ENCODE results near the gene TTLL4.

Gene TTLL4

GRCh38 chr2:218716070-218716469 is 5.4 kb downstream of the TTLL4 start:
- in situ Hi-C loops (cut with HindIII; ENCODE audit: low sequenced_read_pairs): no loop called here

GRCh38 chr2:218717262-218717661 is 6.6 kb downstream of the TTLL4 start:
- in situ Hi-C loops (cut with HindIII; ENCODE audit: low sequenced_read_pairs): no loop called here

- in situ Hi-C loops (cut with HindIII; ENCODE audit: low sequenced_read_pairs): no loop called here
Observed at GRCh38 chr2:218718058-218718457, 7.4 kb downstream of the TTLL4 start.

- in situ Hi-C loops (cut with HindIII; ENCODE audit: low sequenced_read_pairs): no loop called here
Observed at GRCh38 chr2:218719457-218719856, 8.8 kb downstream of the TTLL4 start.

GRCh38 chr2:218720048-218721041 is 9.7 kb downstream of the TTLL4 start:
- in situ Hi-C loops (cut with HindIII; ENCODE audit: low sequenced_read_pairs): no loop called here

- in situ Hi-C loops (cut with HindIII; ENCODE audit: low sequenced_read_pairs): no loop called here
Observed at GRCh38 chr2:218721488-218721887, 10.9 kb downstream of the TTLL4 start.

- in situ Hi-C loops (cut with HindIII; ENCODE audit: low sequenced_read_pairs): no loop called here
Observed at GRCh38 chr2:218721934-218722333, 11.3 kb downstream of the TTLL4 start.

- in situ Hi-C loops (cut with HindIII; ENCODE audit: low sequenced_read_pairs): no loop called here
Observed at GRCh38 chr2:218722419-218722818, 11.8 kb downstream of the TTLL4 start.

GRCh38 chr2:218722876-218723785 is 12.5 kb downstream of the TTLL4 start:
- in situ Hi-C loops (cut with HindIII; ENCODE audit: low sequenced_read_pairs): no loop called here

- in situ Hi-C loops (cut with HindIII; ENCODE audit: low sequenced_read_pairs): no loop called here
Observed at GRCh38 chr2:218726004-218726574, 15.5 kb downstream of the TTLL4 start.

- in situ Hi-C loops (cut with HindIII; ENCODE audit: low sequenced_read_pairs): no loop called here
Observed at GRCh38 chr2:218727502-218728165, 17.0 kb downstream of the TTLL4 start.

GRCh38 chr2:218729640-218730039 is 19.0 kb downstream of the TTLL4 start:
- in situ Hi-C loops (cut with HindIII; ENCODE audit: low sequenced_read_pairs): no loop called here

GRCh38 chr2:218732052-218732760 is 21.6 kb downstream of the TTLL4 start:
- in situ Hi-C loops (cut with HindIII; ENCODE audit: low sequenced_read_pairs): no loop called here

GRCh38 chr2:218732761-218733158 is 22.1 kb downstream of the TTLL4 start:
- in situ Hi-C loops (cut with HindIII; ENCODE audit: low sequenced_read_pairs): no loop called here

GRCh38 chr2:218733171-218734021 is 22.8 kb downstream of the TTLL4 start:
- in situ Hi-C loops (cut with HindIII; ENCODE audit: low sequenced_read_pairs): no loop called here

- in situ Hi-C loops (cut with HindIII; ENCODE audit: low sequenced_read_pairs): no loop called here
Observed at GRCh38 chr2:218734190-218734975, 23.7 kb downstream of the TTLL4 start.

GRCh38 chr2:218736531-218736930 is 25.9 kb downstream of the TTLL4 start:
- in situ Hi-C loops (cut with HindIII; ENCODE audit: low sequenced_read_pairs): no loop called here

- in situ Hi-C loops (cut with HindIII; ENCODE audit: low sequenced_read_pairs): no loop called here
Observed at GRCh38 chr2:218743068-218743467, 32.4 kb downstream of the TTLL4 start.

Data from endothelial cell of hepatic sinusoid (primary cell).